H1 (cell line): Measurements from ENCODE around the gene ACTN3. TPM values are rescaled to one million over a fixed set of nuclear protein-coding genes. Genes with fewer than 3 reads are reported as not detected.

Experiments
- JUN ChIP-seq: IDR thresholded peaks from 2 replicates; pipeline ENCODE4 v1.6.1; 2011; ENCODE audit warnings: low read depth, mild to moderate bottlenecking, improper control_type of control experiment, low read length
- KDM1A ChIP-seq: fragments of 200-600, 300-600 bp; sonication (generic); IDR thresholded peaks from 2 replicates; pipeline ENCODE4 v1.7.1; 2016; ENCODE audit warnings: mild to moderate bottlenecking, low read length, borderline replicate concordance
- RAD21 ChIP-seq, 2 experiments: IDR thresholded peaks in 1 of 2; conservative IDR thresholded peaks in 1 of 2; 2 replicates each; pipeline ENCODE4 v1.6.1; 2011; ENCODE audit warnings: low read depth in 2 of 2, low read length in 2 of 2, improper control_type of control experiment in 1 of 2, inconsistent platforms in 1 of 2, mild to moderate bottlenecking in 1 of 2, moderate library complexity in 1 of 2
- YY1 ChIP-seq: IDR thresholded peaks from 2 replicates; pipeline ENCODE4 v1.6.1; 2011; ENCODE audit warnings: low read depth, mild to moderate bottlenecking, low read length
- polyA plus RNA-seq, 7 experiments: library from polyadenylated mRNA; depleted of rRNA in 3 of 7; stranded (reverse) in 5 of 7; unstranded in 2 of 7; fragments of >200 nt in 5 of 7; fragments of 200-250 nt in 2 of 7; gene quantifications; 1 replicate in 5 of 7; 2 replicates in 1 of 7; 4 replicates in 1 of 7; pipeline versions ENCODE4 v1.2.1 to v1.2.3, GENCODE V29; 2011 to 2013; ENCODE audit warnings: missing spikeins in 2 of 7, mixed read lengths in 2 of 7
- total RNA-seq: library from RNA; stranded (reverse); fragmentation: NEBNext Ultra II Directional; extraction: Animal tissue kit (Norgen Biotek cat#: 25700); gene quantifications from 2 replicates; pipeline ENCODE4 v1.2.1, GENCODE V29; 2021
- TF ChIP-seq, protein P1 (sequence below): fragments of 300-600 bp; sonication (generic); IDR thresholded peaks from 2 replicates; pipeline ENCODE4 v1.7.1; 2012; ENCODE audit warnings: low read length, moderate library complexity, mild to moderate bottlenecking, inconsistent platforms; ENCODE audit not compliant: insufficient replicate concordance

The ACTN3 gene
- total and polyA plus RNA-seq, 2 of the 8 experiments (the other 6 are each of a cell fraction or from before 2014, with no cell fraction given) = 30.8 to 36.7 TPM

- TF ChIP-seq, protein P1, sequence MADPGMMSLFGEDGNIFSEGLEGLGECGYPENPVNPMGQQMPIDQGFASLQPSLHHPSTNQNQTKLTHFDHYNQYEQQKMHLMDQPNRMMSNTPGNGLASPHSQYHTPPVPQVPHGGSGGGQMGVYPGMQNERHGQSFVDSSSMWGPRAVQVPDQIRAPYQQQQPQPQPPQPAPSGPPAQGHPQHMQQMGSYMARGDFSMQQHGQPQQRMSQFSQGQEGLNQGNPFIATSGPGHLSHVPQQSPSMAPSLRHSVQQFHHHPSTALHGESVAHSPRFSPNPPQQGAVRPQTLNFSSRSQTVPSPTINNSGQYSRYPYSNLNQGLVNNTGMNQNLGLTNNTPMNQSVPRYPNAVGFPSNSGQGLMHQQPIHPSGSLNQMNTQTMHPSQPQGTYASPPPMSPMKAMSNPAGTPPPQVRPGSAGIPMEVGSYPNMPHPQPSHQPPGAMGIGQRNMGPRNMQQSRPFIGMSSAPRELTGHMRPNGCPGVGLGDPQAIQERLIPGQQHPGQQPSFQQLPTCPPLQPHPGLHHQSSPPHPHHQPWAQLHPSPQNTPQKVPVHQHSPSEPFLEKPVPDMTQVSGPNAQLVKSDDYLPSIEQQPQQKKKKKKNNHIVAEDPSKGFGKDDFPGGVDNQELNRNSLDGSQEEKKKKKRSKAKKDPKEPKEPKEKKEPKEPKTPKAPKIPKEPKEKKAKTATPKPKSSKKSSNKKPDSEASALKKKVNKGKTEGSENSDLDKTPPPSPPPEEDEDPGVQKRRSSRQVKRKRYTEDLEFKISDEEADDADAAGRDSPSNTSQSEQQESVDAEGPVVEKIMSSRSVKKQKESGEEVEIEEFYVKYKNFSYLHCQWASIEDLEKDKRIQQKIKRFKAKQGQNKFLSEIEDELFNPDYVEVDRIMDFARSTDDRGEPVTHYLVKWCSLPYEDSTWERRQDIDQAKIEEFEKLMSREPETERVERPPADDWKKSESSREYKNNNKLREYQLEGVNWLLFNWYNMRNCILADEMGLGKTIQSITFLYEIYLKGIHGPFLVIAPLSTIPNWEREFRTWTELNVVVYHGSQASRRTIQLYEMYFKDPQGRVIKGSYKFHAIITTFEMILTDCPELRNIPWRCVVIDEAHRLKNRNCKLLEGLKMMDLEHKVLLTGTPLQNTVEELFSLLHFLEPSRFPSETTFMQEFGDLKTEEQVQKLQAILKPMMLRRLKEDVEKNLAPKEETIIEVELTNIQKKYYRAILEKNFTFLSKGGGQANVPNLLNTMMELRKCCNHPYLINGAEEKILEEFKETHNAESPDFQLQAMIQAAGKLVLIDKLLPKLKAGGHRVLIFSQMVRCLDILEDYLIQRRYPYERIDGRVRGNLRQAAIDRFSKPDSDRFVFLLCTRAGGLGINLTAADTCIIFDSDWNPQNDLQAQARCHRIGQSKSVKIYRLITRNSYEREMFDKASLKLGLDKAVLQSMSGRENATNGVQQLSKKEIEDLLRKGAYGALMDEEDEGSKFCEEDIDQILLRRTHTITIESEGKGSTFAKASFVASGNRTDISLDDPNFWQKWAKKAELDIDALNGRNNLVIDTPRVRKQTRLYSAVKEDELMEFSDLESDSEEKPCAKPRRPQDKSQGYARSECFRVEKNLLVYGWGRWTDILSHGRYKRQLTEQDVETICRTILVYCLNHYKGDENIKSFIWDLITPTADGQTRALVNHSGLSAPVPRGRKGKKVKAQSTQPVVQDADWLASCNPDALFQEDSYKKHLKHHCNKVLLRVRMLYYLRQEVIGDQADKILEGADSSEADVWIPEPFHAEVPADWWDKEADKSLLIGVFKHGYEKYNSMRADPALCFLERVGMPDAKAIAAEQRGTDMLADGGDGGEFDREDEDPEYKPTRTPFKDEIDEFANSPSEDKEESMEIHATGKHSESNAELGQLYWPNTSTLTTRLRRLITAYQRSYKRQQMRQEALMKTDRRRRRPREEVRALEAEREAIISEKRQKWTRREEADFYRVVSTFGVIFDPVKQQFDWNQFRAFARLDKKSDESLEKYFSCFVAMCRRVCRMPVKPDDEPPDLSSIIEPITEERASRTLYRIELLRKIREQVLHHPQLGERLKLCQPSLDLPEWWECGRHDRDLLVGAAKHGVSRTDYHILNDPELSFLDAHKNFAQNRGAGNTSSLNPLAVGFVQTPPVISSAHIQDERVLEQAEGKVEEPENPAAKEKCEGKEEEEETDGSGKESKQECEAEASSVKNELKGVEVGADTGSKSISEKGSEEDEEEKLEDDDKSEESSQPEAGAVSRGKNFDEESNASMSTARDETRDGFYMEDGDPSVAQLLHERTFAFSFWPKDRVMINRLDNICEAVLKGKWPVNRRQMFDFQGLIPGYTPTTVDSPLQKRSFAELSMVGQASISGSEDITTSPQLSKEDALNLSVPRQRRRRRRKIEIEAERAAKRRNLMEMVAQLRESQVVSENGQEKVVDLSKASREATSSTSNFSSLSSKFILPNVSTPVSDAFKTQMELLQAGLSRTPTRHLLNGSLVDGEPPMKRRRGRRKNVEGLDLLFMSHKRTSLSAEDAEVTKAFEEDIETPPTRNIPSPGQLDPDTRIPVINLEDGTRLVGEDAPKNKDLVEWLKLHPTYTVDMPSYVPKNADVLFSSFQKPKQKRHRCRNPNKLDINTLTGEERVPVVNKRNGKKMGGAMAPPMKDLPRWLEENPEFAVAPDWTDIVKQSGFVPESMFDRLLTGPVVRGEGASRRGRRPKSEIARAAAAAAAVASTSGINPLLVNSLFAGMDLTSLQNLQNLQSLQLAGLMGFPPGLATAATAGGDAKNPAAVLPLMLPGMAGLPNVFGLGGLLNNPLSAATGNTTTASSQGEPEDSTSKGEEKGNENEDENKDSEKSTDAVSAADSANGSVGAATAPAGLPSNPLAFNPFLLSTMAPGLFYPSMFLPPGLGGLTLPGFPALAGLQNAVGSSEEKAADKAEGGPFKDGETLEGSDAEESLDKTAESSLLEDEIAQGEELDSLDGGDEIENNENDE = no peak
- TF ChIP-seq YY1 (no peak), RAD21 (IDR thresholded peaks at IDR 0.05 in 1 of 2, conservative IDR thresholded peaks at IDR 0.05 in 1 of 2; ENCODE audit: low read depth in 2 of 2, low read length in 2 of 2) (no peak), KDM1A (no peak), JUN (no peak)
Measured at GRCh38 chr11:66554602-66555001, 7.9 kb downstream of the ACTN3 start (continued).
